ENCODE data around the gene GRIN2C.

DNA sequence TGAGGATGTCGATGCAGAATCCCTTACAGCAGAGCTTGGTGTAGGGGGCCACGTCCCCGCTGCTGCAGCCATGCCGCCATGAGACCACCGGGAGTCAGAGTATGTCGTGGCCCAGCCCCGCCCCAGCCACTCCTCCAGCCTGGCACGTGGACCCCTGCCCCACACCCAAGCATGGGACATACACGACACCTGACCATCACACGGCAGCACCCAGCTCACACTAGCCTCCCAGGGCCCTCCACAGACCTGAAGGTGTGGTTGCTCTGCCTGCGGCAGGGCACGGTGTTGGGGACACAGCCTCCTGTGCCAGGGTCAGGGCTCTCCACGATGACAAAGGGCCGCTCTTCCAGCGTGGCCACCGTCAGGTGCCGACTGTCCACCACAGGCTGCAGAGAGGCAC, 9.4 kb downstream of the GRIN2C start:
- TF ChIP-seq, protein P1, sequence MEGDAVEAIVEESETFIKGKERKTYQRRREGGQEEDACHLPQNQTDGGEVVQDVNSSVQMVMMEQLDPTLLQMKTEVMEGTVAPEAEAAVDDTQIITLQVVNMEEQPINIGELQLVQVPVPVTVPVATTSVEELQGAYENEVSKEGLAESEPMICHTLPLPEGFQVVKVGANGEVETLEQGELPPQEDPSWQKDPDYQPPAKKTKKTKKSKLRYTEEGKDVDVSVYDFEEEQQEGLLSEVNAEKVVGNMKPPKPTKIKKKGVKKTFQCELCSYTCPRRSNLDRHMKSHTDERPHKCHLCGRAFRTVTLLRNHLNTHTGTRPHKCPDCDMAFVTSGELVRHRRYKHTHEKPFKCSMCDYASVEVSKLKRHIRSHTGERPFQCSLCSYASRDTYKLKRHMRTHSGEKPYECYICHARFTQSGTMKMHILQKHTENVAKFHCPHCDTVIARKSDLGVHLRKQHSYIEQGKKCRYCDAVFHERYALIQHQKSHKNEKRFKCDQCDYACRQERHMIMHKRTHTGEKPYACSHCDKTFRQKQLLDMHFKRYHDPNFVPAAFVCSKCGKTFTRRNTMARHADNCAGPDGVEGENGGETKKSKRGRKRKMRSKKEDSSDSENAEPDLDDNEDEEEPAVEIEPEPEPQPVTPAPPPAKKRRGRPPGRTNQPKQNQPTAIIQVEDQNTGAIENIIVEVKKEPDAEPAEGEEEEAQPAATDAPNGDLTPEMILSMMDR (IDR thresholded peaks at IDR 0.05) = no peak
- TF ChIP-seq POLR2A (IDR thresholded peaks at IDR 0.05; ENCODE audit: low read depth) (no peak), POLR2AphosphoS5 (IDR thresholded peaks at IDR 0.05) (no peak)

All from esophagus muscularis mucosa (tissue), 3 donors.